Urothelium cell line (cell line): ENCODE results near the gene RETNLB.

ENCODE experiments used
- DNase-seq: peaks from one replicate; pipeline ENCODE4 v3.0.0; 2011; ENCODE audit warnings: low spot score, mixed read lengths
- FAIRE-seq: peaks from 2 replicates; lab custom pipeline; 2011; peaks lifted over from hg19 to GRCh38; lab: Jason Lieb, UNC

Gene RETNLB

GRCh38 chr3:108757404-108757982 lies at the start of gene RETNLB:
RETNLB (minus strand) TSS chr3:108757410; CDS start chr3:108757185, 225 bp downstream.
- DNase-seq (no peak), FAIRE-seq (no peak)

- FAIRE-seq (no peak), DNase-seq (no peak)
Observed at GRCh38 chr3:108806316-108806715, 49.1 kb upstream of the RETNLB start.

- FAIRE-seq = no peak
- DNase-seq = no peak
Observed at GRCh38 chr3:108804966-108805365, 47.8 kb upstream of the RETNLB start.

- FAIRE-seq (no peak), DNase-seq (no peak)
Observed at GRCh38 chr3:108804437-108804836, 47.2 kb upstream of the RETNLB start.

- no peak for DNase-seq
- no peak for FAIRE-seq
Observed at GRCh38 chr3:108791473-108791872, 34.3 kb upstream of the RETNLB start.

- DNase-seq (no peak), FAIRE-seq (no peak)
Observed at GRCh38 chr3:108780235-108780634, 23.0 kb upstream of the RETNLB start.

GRCh38 chr3:108779496-108779895 lies 22.3 kb upstream of the RETNLB start:
- DNase-seq = no peak
- no peak for FAIRE-seq

GRCh38 chr3:108775649-108776048 lies 18.4 kb upstream of the RETNLB start:
- DNase-seq (no peak), FAIRE-seq (no peak)

- no peak for FAIRE-seq
- no peak for DNase-seq
Observed at GRCh38 chr3:108767253-108767652, 10.0 kb upstream of the RETNLB start.

- peak; percentile 48 for FAIRE-seq
- DNase-seq = no peak
Observed at GRCh38 chr3:108755686-108756085, 1.5 kb downstream of the RETNLB start.

GRCh38 chr3:108744762-108745161 lies 12.4 kb downstream of the RETNLB start:
- FAIRE-seq = peak; percentile 46
- no peak for DNase-seq

- no peak for FAIRE-seq
- DNase-seq = no peak
Observed at GRCh38 chr3:108742929-108743328, 14.3 kb downstream of the RETNLB start.

- no peak for DNase-seq
- no peak for FAIRE-seq
Observed at GRCh38 chr3:108736821-108737220, 20.4 kb downstream of the RETNLB start.

GRCh38 chr3:108728934-108729333 lies 28.3 kb downstream of the RETNLB start:
- no peak for FAIRE-seq
- DNase-seq = no peak

GRCh38 chr3:108728105-108728504 lies 29.1 kb downstream of the RETNLB start:
- no peak for FAIRE-seq
- no peak for DNase-seq

- no peak for FAIRE-seq
Observed at GRCh38 chr3:108724101-108724500, 33.1 kb downstream of the RETNLB start.

GRCh38 chr3:108722724-108723123 lies 34.5 kb downstream of the RETNLB start:
- DNase-seq (no peak), FAIRE-seq (no peak)

More at GRCh38 chr3:108724101-108724500, 33.1 kb downstream of the RETNLB start:
- DNase-seq = no peak

GRCh38 chr3:108719178-108719806 lies 37.9 kb downstream of the RETNLB start:
- DNase-seq (no peak), FAIRE-seq (no peak)

- DNase-seq (no peak), FAIRE-seq (no peak)
Observed at GRCh38 chr3:108718454-108718853, 38.8 kb downstream of the RETNLB start.

- FAIRE-seq = no peak
- DNase-seq = no peak
Observed at GRCh38 chr3:108713816-108714215, 43.4 kb downstream of the RETNLB start.

- DNase-seq = no peak
- FAIRE-seq = no peak
Observed at GRCh38 chr3:108713009-108713516, 44.1 kb downstream of the RETNLB start.
